ENCODE measurements around the gene KLHL3.

KLHL3 gene

DNA sequence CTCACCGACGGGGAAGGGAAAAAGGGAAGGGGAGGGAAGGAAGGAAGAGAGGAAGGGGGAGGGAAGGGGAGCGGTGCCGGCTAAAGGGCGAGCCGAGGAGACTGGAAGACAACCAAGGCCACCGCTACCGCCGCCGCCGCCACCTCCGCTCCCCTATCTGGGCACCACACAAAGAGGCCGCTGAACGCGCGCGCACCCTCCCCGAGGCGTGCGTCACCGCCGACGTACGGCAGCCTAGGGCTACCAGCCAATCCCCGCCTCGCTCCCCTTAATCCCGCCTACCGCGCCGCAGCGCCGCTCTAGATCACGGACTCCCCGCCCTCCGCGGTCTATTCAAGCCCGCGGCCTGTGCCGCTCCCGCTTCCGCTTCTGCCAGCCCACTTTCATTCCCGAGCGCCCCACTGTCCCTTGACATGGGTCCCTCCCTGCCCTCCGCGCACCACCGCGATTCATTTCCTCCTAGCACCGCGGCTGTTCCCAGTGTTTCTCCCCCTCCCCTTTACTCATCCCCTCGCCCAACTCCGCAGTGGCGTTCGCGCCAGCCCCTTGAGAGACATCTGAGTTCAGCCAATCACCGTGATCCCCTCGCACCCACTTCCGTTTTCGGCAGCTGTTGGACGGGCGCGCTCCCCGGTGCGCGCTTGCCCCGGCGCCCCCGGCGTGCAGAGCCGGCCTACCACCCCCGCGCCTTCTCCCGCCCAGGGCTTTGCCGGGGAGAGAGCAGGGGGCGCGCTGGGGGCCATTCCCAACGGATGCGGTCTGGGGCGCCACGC is 18.5 kb upstream of the KLHL3 start, which contains the start of gene HNRNPA0 (continued):
- TF ChIP-seq ZNF138 (tag by site-specific recombination; IDR thresholded peaks at IDR 0.05; ENCODE audit: borderline replicate concordance) = no peak
- peak; percentile 99 for TF ChIP-seq ZBTB7A (tag by site-specific recombination; IDR thresholded peaks at IDR 0.05; ENCODE audit: low read depth)
- TF ChIP-seq ZNF114 (tag by site-specific recombination; IDR thresholded peaks at IDR 0.05) = no peak
- TF ChIP-seq, protein P1, sequence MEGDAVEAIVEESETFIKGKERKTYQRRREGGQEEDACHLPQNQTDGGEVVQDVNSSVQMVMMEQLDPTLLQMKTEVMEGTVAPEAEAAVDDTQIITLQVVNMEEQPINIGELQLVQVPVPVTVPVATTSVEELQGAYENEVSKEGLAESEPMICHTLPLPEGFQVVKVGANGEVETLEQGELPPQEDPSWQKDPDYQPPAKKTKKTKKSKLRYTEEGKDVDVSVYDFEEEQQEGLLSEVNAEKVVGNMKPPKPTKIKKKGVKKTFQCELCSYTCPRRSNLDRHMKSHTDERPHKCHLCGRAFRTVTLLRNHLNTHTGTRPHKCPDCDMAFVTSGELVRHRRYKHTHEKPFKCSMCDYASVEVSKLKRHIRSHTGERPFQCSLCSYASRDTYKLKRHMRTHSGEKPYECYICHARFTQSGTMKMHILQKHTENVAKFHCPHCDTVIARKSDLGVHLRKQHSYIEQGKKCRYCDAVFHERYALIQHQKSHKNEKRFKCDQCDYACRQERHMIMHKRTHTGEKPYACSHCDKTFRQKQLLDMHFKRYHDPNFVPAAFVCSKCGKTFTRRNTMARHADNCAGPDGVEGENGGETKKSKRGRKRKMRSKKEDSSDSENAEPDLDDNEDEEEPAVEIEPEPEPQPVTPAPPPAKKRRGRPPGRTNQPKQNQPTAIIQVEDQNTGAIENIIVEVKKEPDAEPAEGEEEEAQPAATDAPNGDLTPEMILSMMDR (tag by site-specific recombination; IDR thresholded peaks at IDR 0.05) = peak; percentile 86
- TF ChIP-seq ZNF426 (tag by site-specific recombination; IDR thresholded peaks at IDR 0.05) = no peak
- TF ChIP-seq ZNF664 (tag by site-specific recombination; IDR thresholded peaks at IDR 0.05) = no peak
- peak; percentile 99 for TF ChIP-seq ZEB2 (tag by site-specific recombination; IDR thresholded peaks at IDR 0.05)
- no peak for TF ChIP-seq ZNF23 (tag by site-specific recombination; IDR thresholded peaks at IDR 0.05; ENCODE audit: borderline replicate concordance)
- TF ChIP-seq OSR2 (tag by site-specific recombination; IDR thresholded peaks at IDR 0.05) = peak; percentile 50
- TF ChIP-seq ZNF76 (tag by site-specific recombination; IDR thresholded peaks at IDR 0.05; ENCODE audit: borderline replicate concordance, low read depth) = peak; percentile 87; the same call in 1 of the 2 replicates
- peak; percentile 96 for TF ChIP-seq SP2 (tag by site-specific recombination; IDR thresholded peaks at IDR 0.05)
- TF ChIP-seq ZNF202 (tag by site-specific recombination; IDR thresholded peaks at IDR 0.05; ENCODE audit: borderline replicate concordance) = no peak
- TF ChIP-seq, protein P2, sequence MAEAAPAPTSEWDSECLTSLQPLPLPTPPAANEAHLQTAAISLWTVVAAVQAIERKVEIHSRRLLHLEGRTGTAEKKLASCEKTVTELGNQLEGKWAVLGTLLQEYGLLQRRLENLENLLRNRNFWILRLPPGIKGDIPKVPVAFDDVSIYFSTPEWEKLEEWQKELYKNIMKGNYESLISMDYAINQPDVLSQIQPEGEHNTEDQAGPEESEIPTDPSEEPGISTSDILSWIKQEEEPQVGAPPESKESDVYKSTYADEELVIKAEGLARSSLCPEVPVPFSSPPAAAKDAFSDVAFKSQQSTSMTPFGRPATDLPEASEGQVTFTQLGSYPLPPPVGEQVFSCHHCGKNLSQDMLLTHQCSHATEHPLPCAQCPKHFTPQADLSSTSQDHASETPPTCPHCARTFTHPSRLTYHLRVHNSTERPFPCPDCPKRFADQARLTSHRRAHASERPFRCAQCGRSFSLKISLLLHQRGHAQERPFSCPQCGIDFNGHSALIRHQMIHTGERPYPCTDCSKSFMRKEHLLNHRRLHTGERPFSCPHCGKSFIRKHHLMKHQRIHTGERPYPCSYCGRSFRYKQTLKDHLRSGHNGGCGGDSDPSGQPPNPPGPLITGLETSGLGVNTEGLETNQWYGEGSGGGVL (tag by site-specific recombination; IDR thresholded peaks at IDR 0.05) = peak; percentile 84
- TF ChIP-seq ZNF214 (tag by site-specific recombination; IDR thresholded peaks at IDR 0.05; ENCODE audit: borderline replicate concordance) = no peak
- TF ChIP-seq ZNF211 (tag by site-specific recombination; IDR thresholded peaks at IDR 0.05; ENCODE audit: low read depth) = no peak
- TF ChIP-seq ZNF677 (tag by site-specific recombination; IDR thresholded peaks at IDR 0.05) = no peak
- no peak for TF ChIP-seq HOXA7 (CRISPR knock-in tag; IDR thresholded peaks at IDR 0.05; ENCODE audit: borderline replicate concordance)
- TF ChIP-seq ZNF704 (tag by site-specific recombination; IDR thresholded peaks at IDR 0.05) = no peak
- TF ChIP-seq, protein P3, sequence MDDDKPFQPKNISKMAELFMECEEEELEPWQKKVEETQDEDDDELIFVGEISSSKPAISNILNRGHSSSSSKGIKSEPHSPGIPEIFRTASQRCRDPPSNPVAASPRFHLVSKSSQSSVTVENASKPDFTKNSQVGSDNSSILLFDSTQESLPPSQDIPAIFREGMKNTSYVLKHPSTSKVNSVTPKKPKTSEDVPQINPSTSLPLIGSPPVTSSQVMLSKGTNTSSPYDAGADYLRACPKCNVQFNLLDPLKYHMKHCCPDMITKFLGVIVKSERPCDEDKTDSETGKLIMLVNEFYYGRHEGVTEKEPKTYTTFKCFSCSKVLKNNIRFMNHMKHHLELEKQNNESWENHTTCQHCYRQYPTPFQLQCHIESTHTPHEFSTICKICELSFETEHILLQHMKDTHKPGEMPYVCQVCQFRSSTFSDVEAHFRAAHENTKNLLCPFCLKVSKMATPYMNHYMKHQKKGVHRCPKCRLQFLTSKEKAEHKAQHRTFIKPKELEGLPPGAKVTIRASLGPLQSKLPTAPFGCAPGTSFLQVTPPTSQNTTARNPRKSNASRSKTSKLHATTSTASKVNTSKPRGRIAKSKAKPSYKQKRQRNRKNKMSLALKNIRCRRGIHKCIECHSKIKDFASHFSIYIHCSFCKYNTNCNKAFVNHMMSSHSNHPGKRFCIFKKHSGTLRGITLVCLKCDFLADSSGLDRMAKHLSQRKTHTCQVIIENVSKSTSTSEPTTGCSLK (tag by site-specific recombination; IDR thresholded peaks at IDR 0.05) = no peak
- TF ChIP-seq ZSCAN16 (tag by site-specific recombination; IDR thresholded peaks at IDR 0.05) = no peak
- TF ChIP-seq ZBTB44 (tag by site-specific recombination; IDR thresholded peaks at IDR 0.05) = no peak
- TF ChIP-seq GLI2 (tag by site-specific recombination; IDR thresholded peaks at IDR 0.05; ENCODE audit: borderline replicate concordance, low read depth) = no peak
- no peak for TF ChIP-seq ZNF404 (tag by site-specific recombination; IDR thresholded peaks at IDR 0.05)
- TF ChIP-seq ZNF621 (tag by site-specific recombination; IDR thresholded peaks at IDR 0.05) = no peak
- TF ChIP-seq ZNF16 (tag by site-specific recombination; IDR thresholded peaks at IDR 0.05; ENCODE audit: low read depth) = no peak
- no peak; the same call in 1 of the 2 replicates for TF ChIP-seq REPIN1 (tag by site-specific recombination; IDR thresholded peaks at IDR 0.05; ENCODE audit: low read depth)
- TF ChIP-seq ZNF366 (tag by site-specific recombination; conservative IDR thresholded peaks at IDR 0.05) = peak; percentile 80
- TF ChIP-seq ZNF223 (tag by site-specific recombination; IDR thresholded peaks at IDR 0.05) = no peak
- peak; percentile 85; the same call in 1 of the 2 replicates for TF ChIP-seq MZF1 (tag by site-specific recombination; IDR thresholded peaks at IDR 0.05; ENCODE audit: borderline replicate concordance)
- no peak for TF ChIP-seq BCL6B (tag by site-specific recombination; IDR thresholded peaks at IDR 0.05)
